NOMO-1 (cell line): Measurements from ENCODE around the gene ACD.
A peak's percentile ranks its signal among the peaks of the same experiment; 100 is the strongest.
"Not testable (repeated sequence)": the region's sequence is repeated elsewhere in the genome, so short reads cannot be mapped to it uniquely, and the experiment has no call there.

Experiments
- DNase-seq, 2 experiments: peaks; one replicate each; lab custom pipeline; 2025; ENCODE audit not compliant: unreplicated experiment in 2 of 2; lab: John Stamatoyannopoulos, UW

ACD gene

GRCh38 chr16:67659675-67660563, at the start of gene ACD:
Gene ACD (minus strand): TSS chr16:67660260. CDS start chr16:67660220, 40 bp downstream.
- DNase-seq: peak; percentile 73 to 87

GRCh38 chr16:67709050-67709449, 49.0 kb upstream of the ACD start:
- DNase-seq: no peak

GRCh38 chr16:67708368-67708771, 48.3 kb upstream of the ACD start:
- DNase-seq: no peak

GRCh38 chr16:67707790-67708189, 47.7 kb upstream of the ACD start:
- no peak for DNase-seq

- no peak for DNase-seq
These were observed 47.1 kb upstream of the ACD start for GRCh38 chr16:67707210-67707609.

- no peak for DNase-seq
These were observed 44.0 kb upstream of the ACD start for GRCh38 chr16:67704110-67704509.

GRCh38 chr16:67703626-67704025, 43.6 kb upstream of the ACD start:
- DNase-seq: no peak

- DNase-seq: no peak
These were observed 42.1 kb upstream of the ACD start for GRCh38 chr16:67702130-67702529.

- DNase-seq: no peak
These were observed 41.4 kb upstream of the ACD start for GRCh38 chr16:67701420-67701819.

- no peak for DNase-seq
These were observed 39.2 kb upstream of the ACD start for GRCh38 chr16:67699265-67699664.

- DNase-seq: peak in 1 of 2 experiments; percentile 23
These were observed 37.5 kb upstream of the ACD start for GRCh38 chr16:67697422-67698185.

GRCh38 chr16:67694611-67695010, 34.6 kb upstream of the ACD start:
- DNase-seq: no peak

- not testable (repeated sequence) for DNase-seq
These were observed 33.6 kb upstream of the ACD start for GRCh38 chr16:67693517-67694285.

GRCh38 chr16:67685388-67686112, 25.5 kb upstream of the ACD start:
- DNase-seq: no peak

- DNase-seq: no peak
These were observed 23.7 kb upstream of the ACD start for GRCh38 chr16:67683767-67684166.

- no peak for DNase-seq
These were observed 20.2 kb upstream of the ACD start for GRCh38 chr16:67679935-67680897.

GRCh38 chr16:67678354-67679023, 18.4 kb upstream of the ACD start:
- no peak for DNase-seq

GRCh38 chr16:67677712-67678111, 17.7 kb upstream of the ACD start:
- DNase-seq: no peak

GRCh38 chr16:67676939-67677338, 16.9 kb upstream of the ACD start:
- no peak for DNase-seq
